WTC11 (cell line): ENCODE measurements around the gene SH3BP4. TPM values are rescaled to one million over a fixed set of nuclear protein-coding genes. Genes with fewer than 3 reads are reported as not detected.

ENCODE experiments used
- ATAC-seq: fragments of 200-7000 bp; cut with Tn5 transposase; 2 replicates; pipeline ENCODE4 v1.10.0; 2021; ENCODE audit warnings: mild to moderate bottlenecking, moderate library complexity
- CTCF ChIA-PET: fragments of 300-600 bp; sonication (Branson Sonifier 250); formaldehyde crosslinking; loops from one replicate; lab custom pipeline; 2021; ENCODE audit warnings: antibody characterized with exemption; lab: Charles Lee
- POLR2A ChIA-PET: fragments of 350-600 bp; sonication (Branson Sonifier 250); formaldehyde crosslinking; loops from one replicate; lab custom pipeline; 2021; ENCODE audit warnings: antibody characterized with exemption; lab: Charles Lee
- DNase-seq: peaks from one replicate; pipeline ENCODE4 v3.0.0; 2021; ENCODE audit warnings: low spot score
- H3K27ac Mint-ChIP-seq: 2 replicates; pipeline ENCODE4 v1.8.0; 2021; ENCODE audit warnings: mixed read lengths
- H3K27me3 Mint-ChIP-seq: 2 replicates; pipeline ENCODE4 v1.8.0; 2021; ENCODE audit warnings: low read depth, mild to moderate bottlenecking, moderate library complexity, mixed read lengths
- H3K36me3 Mint-ChIP-seq: 2 replicates; pipeline ENCODE4 v1.8.0; 2021; ENCODE audit warnings: mixed read lengths
- H3K4me1 Mint-ChIP-seq: 2 replicates; pipeline ENCODE4 v1.8.0; 2022; ENCODE audit warnings: mixed read lengths
- H3K4me3 Mint-ChIP-seq: 2 replicates; pipeline ENCODE4 v1.8.0; 2021; ENCODE audit warnings: mild to moderate bottlenecking, moderate library complexity, mixed read lengths
- H3K9me3 Mint-ChIP-seq: 2 replicates; pipeline ENCODE4 v1.8.0; 2021; ENCODE audit warnings: mixed read lengths
- ATF2 ChIP-seq: sonication (generic); formaldehyde crosslinking; IDR thresholded peaks from 2 replicates; pipeline ENCODE4 v1.8.1; 2022; ENCODE audit warnings: low read depth, missing genetic modification reagents, borderline replicate concordance
- EMX1 ChIP-seq: fragments of 250-450 bp; sonication (Bioruptor Pico); IDR thresholded peaks from 2 replicates; pipeline ENCODE4 v1.8.0; 2021; ENCODE audit warnings: mild to moderate bottlenecking
- GRHL2 ChIP-seq: fragments of 250-450 bp; sonication (Bioruptor Pico); IDR thresholded peaks from 2 replicates; pipeline ENCODE4 v1.8.0; 2022; ENCODE audit warnings: mild to moderate bottlenecking, moderate library complexity; ENCODE audit not compliant: insufficient replicate concordance, severe bottlenecking
- IRF2 ChIP-seq: sonication (generic); formaldehyde crosslinking; IDR thresholded peaks from 2 replicates; pipeline ENCODE4 v1.8.0; 2022; ENCODE audit warnings: low read depth, missing genetic modification reagents, borderline replicate concordance
- NFE2L1 ChIP-seq: sonication (generic); formaldehyde crosslinking; IDR thresholded peaks from 2 replicates; pipeline ENCODE4 v1.8.1; 2023; ENCODE audit warnings: missing genetic modification reagents
- RELA ChIP-seq: sonication (generic); formaldehyde crosslinking; IDR thresholded peaks from 2 replicates; pipeline ENCODE4 v1.8.1; 2022; ENCODE audit warnings: missing genetic modification reagents, mild to moderate bottlenecking, borderline replicate concordance
- TEAD1 ChIP-seq: sonication (generic); formaldehyde crosslinking; IDR thresholded peaks from 2 replicates; pipeline ENCODE4 v1.8.0; 2022; ENCODE audit warnings: mild to moderate bottlenecking, missing genetic modification reagents
- TP53 ChIP-seq: sonication (generic); formaldehyde crosslinking; IDR thresholded peaks from 2 replicates; pipeline ENCODE4 v1.8.1; 2023; ENCODE audit warnings: mild to moderate bottlenecking, missing genetic modification reagents
- USF1 ChIP-seq: sonication (generic); formaldehyde crosslinking; IDR thresholded peaks from 2 replicates; pipeline ENCODE4 v1.8.0; 2022; ENCODE audit warnings: mild to moderate bottlenecking, missing genetic modification reagents
- ZBTB43 ChIP-seq: sonication (generic); formaldehyde crosslinking; IDR thresholded peaks from 2 replicates; pipeline ENCODE4 v1.8.1; 2023; ENCODE audit warnings: mild to moderate bottlenecking, missing genetic modification reagents
- ZNF219 ChIP-seq: sonication (generic); formaldehyde crosslinking; IDR thresholded peaks from 2 replicates; pipeline ENCODE4 v1.8.0; 2023; ENCODE audit warnings: missing genetic modification reagents, mild to moderate bottlenecking, borderline replicate concordance
- ZNF263 ChIP-seq: sonication (generic); formaldehyde crosslinking; IDR thresholded peaks from 2 replicates; pipeline ENCODE4 v1.8.1; 2022; ENCODE audit warnings: low read depth, mild to moderate bottlenecking, moderate library complexity, missing genetic modification reagents
- ZNF281 ChIP-seq: sonication (generic); formaldehyde crosslinking; IDR thresholded peaks from 2 replicates; pipeline ENCODE4 v1.8.0; 2023; ENCODE audit warnings: mild to moderate bottlenecking, missing genetic modification reagents
- ZNF317 ChIP-seq: sonication (generic); formaldehyde crosslinking; IDR thresholded peaks from 2 replicates; pipeline ENCODE4 v1.8.1; 2023; ENCODE audit warnings: low read depth, mild to moderate bottlenecking, moderate library complexity, missing genetic modification reagents, borderline replicate concordance
- ZNF396 ChIP-seq: fragments of 250-450 bp; sonication (Bioruptor Pico); IDR thresholded peaks from 2 replicates; pipeline ENCODE4 v1.8.0; 2021; ENCODE audit warnings: mild to moderate bottlenecking, moderate library complexity, borderline replicate concordance
- ZNF423 ChIP-seq: fragments of 250-450 bp; sonication (Bioruptor Pico); IDR thresholded peaks from 2 replicates; pipeline ENCODE4 v2.1.2; 2022; ENCODE audit warnings: mild to moderate bottlenecking, moderate library complexity
- ZNF532 ChIP-seq: fragments of 250-450 bp; sonication (Bioruptor Pico); IDR thresholded peaks from 2 replicates; pipeline ENCODE4 v1.9.0; 2021; ENCODE audit warnings: mild to moderate bottlenecking, borderline replicate concordance
- total RNA-seq: library from RNA; stranded (reverse); gene quantifications from 3 replicates; pipeline ENCODE4 v1.2.3, GENCODE V29; 2021

Gene SH3BP4
- total RNA-seq, 1 experiment from 2014 or later: 44.4 TPM

DNA sequence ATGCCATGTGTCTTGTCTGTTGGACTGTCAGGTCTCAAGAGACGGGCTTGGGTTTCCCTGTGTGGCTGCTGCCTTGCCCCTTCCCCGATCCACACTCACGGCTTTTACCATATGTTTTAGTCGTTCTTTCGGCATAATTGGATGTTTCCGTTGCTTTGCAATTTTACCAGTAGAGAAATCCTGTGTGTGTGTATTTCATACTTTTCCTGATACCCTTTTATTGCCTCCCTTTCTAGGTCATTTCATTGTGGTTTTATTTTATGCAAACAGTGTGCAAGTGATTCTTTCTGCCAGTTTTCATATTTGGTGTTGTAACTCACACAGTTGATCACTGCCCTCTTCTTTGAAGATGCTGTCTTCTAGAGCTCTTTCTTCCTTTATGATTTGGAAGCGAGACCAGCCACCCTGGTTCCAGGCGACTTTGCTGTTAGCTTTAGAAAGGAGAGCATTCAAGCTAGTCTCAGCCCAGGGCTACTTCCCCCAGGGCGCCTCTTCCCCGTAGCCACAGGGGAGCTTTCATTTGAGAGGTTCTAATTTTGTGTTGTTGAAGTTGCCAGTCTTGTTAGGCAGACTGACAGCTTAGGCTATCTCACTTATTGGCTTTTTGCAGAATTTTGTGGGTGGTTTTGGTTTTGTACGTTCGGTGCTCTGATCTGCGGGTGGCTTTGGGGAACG, 17.0 kb downstream of the SH3BP4 start:
- Mint-ChIP-seq H3K27ac (peak overlapping the region; percentile 60), H3K27me3 (no peaks in the 10 kb centered on the region), H3K9me3 (no peaks in the 10 kb centered on the region), H3K4me3 (no peak overlapping the region)
- no peak for DNase-seq
- POLR2A ChIA-PET: interaction anchor here (0.8 kb wide), 1 partner anchor 8 kb away, joined by 5 read pairs; no protein-coding TSS in a partner anchor
- CTCF ChIA-PET: interaction anchor here (0.9 kb wide), 1 partner anchor 87 kb away, joined by 3 read pairs; no protein-coding TSS in a partner anchor
- no peak for TF ChIP-seq ZNF396 (CRISPR knock-in tag)
- peak; percentile 33; the same call in 1 of the 2 replicates for TF ChIP-seq ZNF423 (CRISPR knock-in tag)
- TF ChIP-seq, all 79 proteins: peak for 1
- Mint-ChIP-seq H3K4me1 (peaks cover 62% of the 10 kb centered on the region), H3K36me3 (peaks cover 2% of the 10 kb centered on the region)
- peak; percentile 62 for ATAC-seq

DNA sequence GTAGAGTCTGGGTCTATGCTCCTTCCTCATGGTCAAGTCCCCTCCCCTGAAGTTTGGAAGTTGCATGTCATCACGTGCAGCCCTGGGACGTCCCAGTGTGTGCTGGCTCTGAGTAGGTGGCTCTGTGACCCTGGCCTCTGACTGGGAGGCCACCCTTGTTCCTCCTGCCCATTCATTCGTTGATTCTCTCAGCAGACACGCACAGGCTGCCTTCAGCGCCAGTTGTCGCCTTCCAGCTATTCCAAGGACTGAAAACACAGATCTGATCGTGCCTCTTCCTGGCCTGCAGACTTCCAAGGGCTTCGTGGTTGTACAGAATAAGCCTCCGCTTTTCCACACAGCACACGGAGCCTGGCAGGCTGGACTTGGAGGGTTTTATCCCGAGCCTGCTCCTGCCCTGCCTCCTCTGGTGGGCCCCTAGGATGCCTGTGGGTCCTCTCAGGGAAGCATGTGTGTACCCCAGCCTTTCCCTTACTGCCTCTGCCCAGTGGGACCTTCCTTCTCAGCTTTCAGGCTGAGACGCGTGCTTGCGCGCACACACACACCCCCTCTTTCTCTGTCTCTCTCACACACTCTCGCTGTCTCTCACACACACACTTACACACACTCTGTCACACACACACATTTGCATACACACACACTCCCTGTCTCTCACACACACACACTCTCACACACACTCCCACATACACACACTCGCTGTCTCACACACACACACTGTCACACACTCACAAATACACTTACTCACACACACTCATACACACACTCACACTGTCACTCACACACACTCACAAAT, 17.7 kb downstream of the SH3BP4 start:
- TF ChIP-seq TEAD1 (CRISPR knock-in tag) (no peak), ZNF263 (no peak), ZNF317 (CRISPR knock-in tag) (no peak), ATF2 (no peak), NFE2L1 (CRISPR knock-in tag) (peak; percentile 48; the same call in 1 of the 2 replicates), USF1 (CRISPR knock-in tag) (no peak), TP53 (CRISPR knock-in tag) (no peak), ZBTB43 (CRISPR knock-in tag) (peak; percentile 98)
- TF ChIP-seq, all 79 proteins: peak for 2
- POLR2A ChIA-PET: interaction anchor here (0.8 kb wide), 1 partner anchor 8 kb away, joined by 5 read pairs; no protein-coding TSS in a partner anchor
- H3K4me1 Mint-ChIP-seq: peaks cover 58% of the 10 kb centered on the region
- no peaks in the 10 kb centered on the region for H3K27me3 Mint-ChIP-seq
- ATAC-seq (peak; percentile 35), DNase-seq (no peak)
- H3K36me3 Mint-ChIP-seq: peaks cover 2% of the 10 kb centered on the region
- H3K9me3 Mint-ChIP-seq: no peaks in the 10 kb centered on the region
- peak overlapping the region; percentile 91 for H3K27ac Mint-ChIP-seq
- CTCF ChIA-PET: interaction anchor here (0.9 kb wide), 1 partner anchor 88 kb away, joined by 3 read pairs; no protein-coding TSS in a partner anchor
- no peak overlapping the region for H3K4me3 Mint-ChIP-seq

DNA sequence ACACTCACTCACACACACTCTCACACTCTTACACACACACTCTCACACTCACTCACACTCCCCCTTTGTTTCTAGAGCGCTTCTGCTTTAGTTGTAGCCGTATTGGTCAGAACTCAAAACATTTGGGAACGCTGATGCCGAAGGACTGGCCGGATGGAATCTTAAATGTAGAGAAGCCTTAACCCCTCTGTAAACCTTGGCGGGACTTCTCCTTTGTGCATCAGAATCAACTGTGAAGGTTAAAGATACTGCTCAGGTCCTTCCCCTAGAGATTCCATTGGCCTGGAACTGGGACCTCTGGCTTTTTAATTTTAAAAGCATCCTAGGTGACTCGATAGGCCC, 18.3 kb downstream of the SH3BP4 start:
- CTCF ChIA-PET: no interaction called here
- POLR2A ChIA-PET: no interaction called here
- Mint-ChIP-seq H3K36me3 (peaks cover 2% of the 10 kb centered on the region), H3K4me1 (peaks cover 64% of the 10 kb centered on the region), H3K27ac (peak overlapping the region; percentile 91), H3K4me3 (no peak overlapping the region), H3K9me3 (no peaks in the 10 kb centered on the region), H3K27me3 (no peaks in the 10 kb centered on the region)
- no peak for TF ChIP-seq EMX1 (CRISPR knock-in tag)
- TF ChIP-seq ZNF219 (CRISPR knock-in tag): no peak
- no peak for TF ChIP-seq IRF2 (CRISPR knock-in tag)
- no peak for TF ChIP-seq ZNF532
- TF ChIP-seq GRHL2 (CRISPR knock-in tag): no peak
- TF ChIP-seq RELA: no peak
- TF ChIP-seq ZNF281 (CRISPR knock-in tag): no peak
- no peak for ATAC-seq
- no peak for DNase-seq
